Common myeloid progenitor, CD34-positive (primary cell): Measurements from ENCODE around the gene CPEB1.
A peak's percentile ranks its signal among the peaks of the same experiment; 100 is the strongest.

Experiments used
- CTCF ChIA-PET: fragments of 350-600 bp; sonication (Branson Sonifier 250); formaldehyde crosslinking; loops from one replicate; lab custom pipeline; 2021; ENCODE audit warnings: antibody characterized with exemption; lab: Charles Lee
- POLR2A ChIA-PET: fragments of 350-600 bp; sonication (Branson Sonifier 250); formaldehyde crosslinking; loops from one replicate; lab custom pipeline; 2021; ENCODE audit warnings: antibody characterized with exemption; lab: Charles Lee
- DNase-seq, 3 donors: peaks; one replicate each; pipeline versions ENCODE4 v3.0.0 to v3.0.0-alpha.2; 2013
- H3K27ac ChIP-seq, 2 experiments: 1 replicate in 1 of 2; 2 replicates in 1 of 2; pipeline ENCODE4 v1.7.0; 2013; ENCODE audit warnings: inconsistent platforms in 2 of 2, low read length in 2 of 2, mild to moderate bottlenecking in 2 of 2, low read depth in 1 of 2, moderate library complexity in 1 of 2; ENCODE audit not compliant: severe bottlenecking in 2 of 2, insufficient read depth in 1 of 2, poor library complexity in 1 of 2
- H3K27me3 ChIP-seq, 5 experiments: replicated peaks in 2 of 5; 1 replicate in 3 of 5; 2 replicates in 2 of 5; pipeline versions ENCODE4 v1.6.1 to v1.7.0; 2013; ENCODE audit warnings: low read length in 4 of 5, mild to moderate bottlenecking in 2 of 5, moderate library complexity in 2 of 5, inconsistent platforms in 1 of 5; ENCODE audit not compliant: insufficient read depth in 5 of 5, control insufficient read depth in 4 of 5
- H3K36me3 ChIP-seq, 4 experiments: 1 replicate in 2 of 4; 2 replicates in 2 of 4; pipeline versions ENCODE4 v1.6.1 to v1.7.0; 2013; ENCODE audit warnings: low read length in 3 of 4, control low read depth in 1 of 4, mild to moderate bottlenecking in 1 of 4; ENCODE audit not compliant: control insufficient read depth in 4 of 4, insufficient read depth in 4 of 4
- H3K4me1 ChIP-seq, 4 experiments: 1 replicate in 3 of 4; 2 replicates in 1 of 4; pipeline versions ENCODE4 v1.6.1 to v1.7.1; 2013; ENCODE audit warnings: low read length in 3 of 4, mild to moderate bottlenecking in 3 of 4, control low read depth in 1 of 4, inconsistent platforms in 1 of 4, moderate library complexity in 1 of 4; ENCODE audit not compliant: control insufficient read depth in 4 of 4, insufficient read depth in 4 of 4; ENCODE audit errors: control extremely low read depth in 1 of 4
- H3K4me3 ChIP-seq, 7 experiments: 1 replicate in 4 of 7; 2 replicates in 3 of 7; pipeline versions ENCODE4 v1.5.1 to v1.7.0; 2013; ENCODE audit warnings: mild to moderate bottlenecking in 7 of 7, low read length in 6 of 7, moderate library complexity in 6 of 7, inconsistent platforms in 2 of 7, low read depth in 2 of 7, control low read depth in 1 of 7; ENCODE audit not compliant: insufficient read depth in 4 of 7, control insufficient read depth in 1 of 7; ENCODE audit errors: extremely low read depth in 1 of 7
- H3K9me3 ChIP-seq, 5 experiments: 1 replicate in 4 of 5; 2 replicates in 1 of 5; pipeline versions ENCODE4 v1.6.1 to v1.7.1; 2013; ENCODE audit warnings: low read length in 4 of 5, mild to moderate bottlenecking in 2 of 5, inconsistent platforms in 1 of 5, low read depth in 1 of 5, moderate library complexity in 1 of 5; ENCODE audit not compliant: control insufficient read depth in 4 of 5, insufficient read depth in 2 of 5; ENCODE audit errors: control extremely low read depth in 1 of 5
- WGBS: methylation state at CpG from one replicate; pipeline ENCODE4 v1.1.5; 2013; ENCODE audit not compliant: insufficient coverage; 5-methylcytosine and 5-hydroxymethylcytosine counted together

CPEB1 gene

DNA sequence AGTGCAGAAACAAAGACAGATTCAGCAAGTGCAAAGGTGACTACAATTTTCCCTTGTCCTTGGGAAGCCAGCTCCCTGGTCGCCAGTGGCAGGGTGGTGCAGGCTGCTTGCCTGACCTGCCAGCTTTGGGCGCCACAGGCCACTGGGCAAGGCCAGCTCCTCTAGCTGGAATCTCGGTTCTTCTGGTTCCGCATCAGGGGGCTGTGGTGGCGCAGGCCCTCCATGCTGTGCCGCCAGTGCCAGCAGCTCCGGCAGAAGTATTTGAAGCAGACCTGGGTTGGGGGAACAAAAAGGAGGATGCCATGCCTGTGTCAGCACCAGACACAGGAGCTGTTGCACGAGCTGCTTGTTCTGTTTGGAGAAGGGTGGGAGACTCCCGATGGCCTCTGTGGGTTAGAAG is 102.7 kb downstream of the CPEB1 start:
- ChIA-PET POLR2A (no interaction called here), CTCF (interaction anchor here (1.2 kb wide), 1 partner anchor 9 kb away, joined by 3 read pairs; no protein-coding TSS in a partner anchor)
- WGBS: 96% methylated on average over 9 of the region's 9 CpGs

DNA sequence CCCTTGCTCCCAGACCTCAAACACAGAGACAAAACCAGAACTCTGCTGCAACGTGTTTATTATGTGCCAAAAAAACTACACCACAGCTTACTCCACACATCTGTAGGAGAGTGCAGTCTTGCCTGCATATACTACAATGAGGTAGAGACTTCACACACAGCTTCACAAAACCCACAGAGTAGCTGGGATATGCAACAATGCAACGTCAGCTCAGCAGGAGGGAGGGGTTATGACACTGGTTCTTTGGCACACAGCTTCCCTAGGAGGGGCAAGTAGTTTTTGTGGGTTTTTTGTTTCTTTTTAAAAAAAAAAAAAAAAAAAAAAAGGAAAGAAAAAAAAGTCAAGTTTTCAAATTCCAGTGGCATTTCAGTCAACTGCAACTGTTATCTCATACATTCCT is 104.0 kb downstream of the CPEB1 start:
- peaks cover 0 to 12% (median 9%) of the 10 kb centered on the region in 4 experiments for H3K36me3 ChIP-seq
- peaks cover 0 to 24% (median 16%) of the 10 kb centered on the region in 4 experiments for H3K4me1 ChIP-seq
- no peak overlapping the region for H3K27ac ChIP-seq
- H3K27me3 ChIP-seq: peaks cover 0 to 7% (median 0%) of the 10 kb centered on the region in 5 experiments
- peak; percentile 49 to 84 (median 80) for DNase-seq
- POLR2A ChIA-PET: interaction anchor here (0.5 kb wide), 1 partner anchor 42 kb away, joined by 4 read pairs; no protein-coding TSS in a partner anchor
- CTCF ChIA-PET: interaction anchor here (0.7 to 1.7 kb wide), 4 partner anchors 8 to 457 kb away, joined by 3 to 4 read pairs (median 3); no protein-coding TSS in a partner anchor
- no peak overlapping the region for H3K4me3 ChIP-seq
- no CpG with 5 or more reads among the region's 2 CpGs for WGBS
- H3K9me3 ChIP-seq: no peaks in the 10 kb centered on the region

More for the DNA sequence above, 102.7 kb downstream of the CPEB1 start:
- Histone ChIP-seq H3K27ac (no peak overlapping the region), H3K4me3 (no peak overlapping the region), H3K27me3 (peaks cover 0 to 8% (median 0%) of the 10 kb centered on the region in 5 experiments), H3K36me3 (peaks cover 0 to 4% (median 0%) of the 10 kb centered on the region in 4 experiments), H3K9me3 (no peaks in the 10 kb centered on the region), H3K4me1 (peaks cover 0 to 12% (median 7%) of the 10 kb centered on the region in 4 experiments)
- DNase-seq: no peak

DNA sequence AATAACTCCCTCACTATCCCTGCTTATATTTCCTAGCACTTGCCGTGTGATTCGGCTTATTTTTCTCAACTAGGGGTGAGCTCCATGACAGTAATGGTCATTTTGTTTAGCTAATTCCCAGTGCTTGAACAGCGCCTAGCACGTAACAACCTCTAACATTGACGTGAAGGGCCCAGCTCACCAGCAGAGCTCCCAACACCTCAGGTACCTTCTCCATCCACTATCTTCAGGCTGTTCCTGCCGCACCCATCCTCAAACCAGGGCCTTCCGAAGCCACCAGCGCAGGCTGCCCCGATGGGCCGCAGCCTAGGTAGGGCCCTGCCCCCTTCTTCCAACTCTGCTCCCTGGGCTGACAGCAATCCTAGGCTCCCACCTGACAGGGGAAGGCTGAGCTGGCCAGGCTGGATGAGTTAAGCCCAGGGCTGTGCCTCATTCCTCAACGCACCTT is 106.2 kb downstream of the CPEB1 start:
- DNase-seq: peak in 1 of 3 donors; percentile 43
- peaks cover 0 to 28% (median 19%) of the 10 kb centered on the region in 4 experiments for H3K4me1 ChIP-seq
- ChIA-PET POLR2A (interaction anchor here (0.8 to 1.4 kb wide), 2 partner anchors 10 to 209 kb away, joined by 3 to 4 read pairs; no protein-coding TSS in a partner anchor), CTCF (interaction anchor here (0.9 to 2.8 kb wide), 7 partner anchors 8 to 468 kb away, joined by 3 to 24 read pairs (median 3); no protein-coding TSS in a partner anchor)
- peak overlapping the region; percentile 78 to 99 (median 92) for H3K4me3 ChIP-seq
- H3K9me3 ChIP-seq: no peaks in the 10 kb centered on the region
- peak overlapping the region; percentile 87 to 94 for H3K27ac ChIP-seq
- peaks cover 0 to 7% (median 0%) of the 10 kb centered on the region in 5 experiments for H3K27me3 ChIP-seq
- WGBS: 55% methylated on average over 9 of the region's 11 CpGs
- H3K36me3 ChIP-seq: peaks cover 6 to 34% (median 28%) of the 10 kb centered on the region in 4 experiments

DNA sequence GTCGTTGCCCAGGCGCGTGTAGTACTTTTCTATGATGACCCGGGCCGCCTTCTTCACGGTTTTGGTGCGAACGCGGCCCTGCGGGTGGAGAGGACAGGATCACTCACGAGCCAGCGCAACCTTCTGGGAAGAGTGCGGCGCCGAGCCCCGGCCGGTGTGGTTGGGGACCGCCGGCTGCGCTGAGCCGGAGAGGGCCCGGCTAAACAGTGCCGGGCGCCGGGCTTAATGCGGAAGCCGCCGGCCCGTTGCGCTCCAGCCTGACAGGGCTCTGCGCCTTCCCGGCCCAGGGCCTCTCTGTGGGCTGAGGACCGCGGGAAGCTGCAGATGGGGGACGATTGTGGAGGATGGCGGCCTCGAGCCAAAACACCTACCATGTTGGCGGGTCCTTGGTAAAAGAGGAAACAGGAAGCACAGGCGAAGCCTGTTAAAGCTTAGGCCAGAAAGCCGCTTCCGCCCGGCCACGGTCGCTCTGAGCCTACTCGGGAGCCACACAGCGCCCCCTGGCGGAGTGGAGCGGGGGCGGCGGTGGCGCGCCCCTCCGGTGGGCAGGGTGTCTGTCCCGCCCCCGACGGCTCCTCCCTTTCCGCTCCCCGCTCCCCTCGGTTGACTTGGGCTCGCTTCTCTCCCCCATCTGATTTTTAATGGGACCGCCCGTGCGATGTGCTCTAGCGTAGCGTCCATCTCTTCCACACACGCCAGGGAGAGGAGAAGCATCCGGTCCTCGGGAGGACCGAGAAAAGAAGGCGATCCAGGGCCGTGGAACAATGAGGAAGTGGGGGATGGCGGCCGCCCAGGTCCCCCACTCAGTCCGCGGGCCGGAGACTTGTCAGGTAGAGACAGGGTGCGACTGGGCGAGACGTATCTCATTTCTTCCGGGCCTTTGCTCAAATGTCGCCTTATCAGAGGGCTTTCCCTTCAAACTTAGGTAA is 106.8 kb downstream of the CPEB1 start, which contains the start of gene RPS17:
RPS17 (minus strand) TSS at position 403 of the 929 bp plus-strand sequence; CDS start at position 374, 29 bp downstream.
- under 1% methylated on average over 73 of the region's 81 CpGs for WGBS
- H3K36me3 ChIP-seq: peaks cover 9 to 41% (median 32%) of the 10 kb centered on the region in 4 experiments
- peaks cover 0 to 7% (median 0%) of the 10 kb centered on the region in 5 experiments for H3K27me3 ChIP-seq
- no peaks in the 10 kb centered on the region for H3K9me3 ChIP-seq
- H3K27ac ChIP-seq: peak within 1 kb of the TSS; percentile 87 to 94
- CTCF ChIA-PET: interaction anchor here (0.9 to 2.8 kb wide), 7 partner anchors 9 to 469 kb away, joined by 3 to 24 read pairs (median 3); no protein-coding TSS in a partner anchor
- H3K4me3 ChIP-seq: peak within 1 kb of the TSS; percentile 78 to 99 (median 92)
- POLR2A ChIA-PET: interaction anchor here (0.8 to 1.4 kb wide), 4 partner anchors 9 to 445 kb away, joined by 3 to 4 read pairs (median 3); no protein-coding TSS in a partner anchor
- peak; percentile 96 to 99 (median 98) for DNase-seq
- H3K4me1 ChIP-seq: peaks cover 0 to 28% (median 19%) of the 10 kb centered on the region in 4 experiments

DNA sequence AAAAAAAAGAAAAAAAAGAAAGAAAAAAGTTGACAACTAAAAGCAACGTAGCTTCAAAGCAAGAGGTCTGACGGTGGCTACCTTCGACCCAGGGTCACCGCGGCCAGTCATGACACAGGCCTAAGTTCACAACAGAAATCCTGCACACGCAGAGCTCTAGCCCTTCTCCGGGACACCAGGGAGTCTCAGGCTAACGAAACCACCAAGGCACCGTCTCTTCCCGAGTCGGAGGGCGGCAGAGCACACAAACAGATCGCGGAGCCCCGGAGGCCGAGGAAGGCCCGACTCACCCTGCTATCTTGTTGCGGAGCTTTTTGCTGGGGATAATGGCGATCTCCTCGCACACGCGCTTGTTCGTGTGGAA is 107.5 kb downstream of the CPEB1 start:
- H3K4me3 ChIP-seq: peak overlapping the region; percentile 78 to 99 (median 92)
- DNase-seq: no peak
- H3K9me3 ChIP-seq: no peaks in the 10 kb centered on the region
- peaks cover 9 to 42% (median 33%) of the 10 kb centered on the region in 4 experiments for H3K36me3 ChIP-seq
- WGBS: under 1% methylated on average over 23 of the region's 23 CpGs
- CTCF ChIA-PET: interaction anchor here (2.3 to 2.8 kb wide), 2 partner anchors 9 to 470 kb away, joined by 6 to 24 read pairs; no protein-coding TSS in a partner anchor
- H3K4me1 ChIP-seq: peaks cover 0 to 28% (median 19%) of the 10 kb centered on the region in 4 experiments
- POLR2A ChIA-PET: interaction anchor here (0.9 to 1.4 kb wide), 3 partner anchors 9 to 446 kb away, joined by 3 to 4 read pairs (median 3); no protein-coding TSS in a partner anchor
- H3K27ac ChIP-seq: peak overlapping the region; percentile 86 to 94
- peaks cover 0 to 4% (median 0%) of the 10 kb centered on the region in 5 experiments for H3K27me3 ChIP-seq

DNA sequence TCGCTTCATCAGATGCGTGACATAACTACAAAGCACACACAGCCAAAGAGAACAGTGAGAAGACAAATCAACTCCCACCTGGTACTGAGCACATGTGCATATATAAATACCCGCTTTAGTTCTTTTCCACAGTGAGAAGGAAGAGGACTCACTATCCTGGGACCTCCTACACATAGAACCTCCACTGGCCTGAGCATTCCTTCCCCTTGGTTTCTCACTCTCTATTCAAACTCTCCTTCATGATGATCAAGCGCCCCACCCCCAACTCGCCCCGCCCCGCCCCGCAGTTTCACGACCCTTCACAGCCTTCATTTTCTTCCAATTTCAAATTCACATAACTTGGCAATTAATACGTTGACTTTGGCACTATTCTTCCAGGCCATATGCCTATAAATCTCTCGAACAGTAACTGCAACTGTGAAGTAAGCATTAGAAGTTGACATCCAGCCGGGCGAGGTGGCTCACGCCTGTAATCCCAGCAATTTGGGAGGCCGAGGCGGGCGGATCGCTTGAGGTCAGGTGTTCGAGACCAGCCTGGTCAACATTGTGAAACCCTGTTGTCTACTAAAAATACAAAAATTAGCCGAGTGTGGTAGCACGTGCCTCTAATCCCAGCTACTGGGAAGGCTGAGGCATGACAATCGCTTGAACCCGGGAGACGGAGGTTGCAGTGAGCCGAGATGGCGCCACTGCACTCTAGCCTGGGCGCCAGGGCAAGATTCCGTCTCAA is 108.0 kb downstream of the CPEB1 start:
- WGBS: 20% methylated on average over 22 of the region's 28 CpGs
- Histone ChIP-seq H3K4me3 (peak overlapping the region; percentile 78 to 99 (median 92)), H3K36me3 (peaks cover 9 to 43% (median 34%) of the 10 kb centered on the region in 4 experiments), H3K27me3 (no peaks in the 10 kb centered on the region), H3K4me1 (peaks cover 0 to 28% (median 19%) of the 10 kb centered on the region in 4 experiments), H3K9me3 (no peaks in the 10 kb centered on the region), H3K27ac (peak overlapping the region; percentile 86 to 94)
- ChIA-PET POLR2A (interaction anchor here (1.1 to 1.4 kb wide), 2 partner anchors 8 to 211 kb away, joined by 3 to 4 read pairs; no protein-coding TSS in a partner anchor), CTCF (interaction anchor here (2.3 to 2.8 kb wide), 2 partner anchors 8 to 470 kb away, joined by 6 to 24 read pairs; no protein-coding TSS in a partner anchor)
- no peak for DNase-seq
